HepG2 (cell line): ENCODE measurements around the gene PEAK1. TPM values are rescaled to one million over a fixed set of nuclear protein-coding genes. Genes with fewer than 3 reads are reported as not detected.

ENCODE experiments used
- ATAC-seq: fragments of 200-7000 bp; cut with Tn5 transposase; 3 replicates; pipeline ENCODE4 v1.9.1; 2020; ENCODE audit warnings: mild to moderate bottlenecking, moderate library complexity
- Bru-seq: library from RNA; stranded (reverse); fragments of 400-500 nt; gene quantifications from one replicate; lab custom pipeline; 2021; lab: Mats Ljungman, UMichigan
- BruChase-seq, 2 experiments: library from RNA; stranded (reverse); fragments of 400-500 nt; gene quantifications; one replicate each; lab custom pipeline; 2021; lab: Mats Ljungman, UMichigan
- BruUV-seq: library from RNA; stranded (reverse); fragments of 400-500 nt; replicated peaks from 2 replicates; lab custom pipeline; 2021; lab: Mats Ljungman, UMichigan
- CTCF ChIA-PET: fragments of 300-600 bp; formaldehyde crosslinking; extraction: SDS; loops from one replicate; lab custom pipeline; 2021; ENCODE audit warnings: low total read pairs, inconsistent platforms, low intra/inter-chr PET ratio; lab: Yijun Ruan, JAX
- POLR2A ChIA-PET: fragments of 350-600 bp; sonication (Branson Sonifier 250); formaldehyde crosslinking; loops from one replicate; lab custom pipeline; 2020; ENCODE audit warnings: antibody characterized with exemption, inconsistent platforms; lab: Yijun Ruan, JAX
- DNase-seq: peaks from one replicate; pipeline ENCODE4 v3.0.0-alpha.2; 2015; ENCODE audit warnings: low spot score
- FAIRE-seq: peaks from 3 replicates; lab custom pipeline; 2011; peaks lifted over from hg19 to GRCh38; lab: Jason Lieb, UNC
- H2AFZ ChIP-seq: one replicate; pipeline ENCODE4 v1.6.1; 2011; ENCODE audit warnings: low read length, inconsistent platforms
- H3K27ac ChIP-seq: fragments of 300-600 bp; 3 replicates; pipeline ENCODE4 v1.8.0; 2011; ENCODE audit warnings: mixed run types, mild to moderate bottlenecking, mixed read lengths, low read length, inconsistent platforms; ENCODE audit not compliant: insufficient read depth; ENCODE audit errors: extremely low read length
- H3K27me3 ChIP-seq, 2 experiments: fragments of 200-600 bp in 1 of 2; 2 replicates in 1 of 2; 3 replicates in 1 of 2; pipeline versions ENCODE4 v1.6.0 to v1.8.0; 2011; ENCODE audit warnings: low read length in 2 of 2, mild to moderate bottlenecking in 2 of 2, moderate library complexity in 2 of 2, inconsistent platforms in 1 of 2; ENCODE audit not compliant: insufficient read depth in 2 of 2, control insufficient read depth in 1 of 2
- H3K36me3 ChIP-seq, 2 experiments: fragments of 200-600 bp in 1 of 2; replicated peaks in 1 of 2; 2 replicates in 1 of 2; 3 replicates in 1 of 2; pipeline versions ENCODE4 v1.5.1 to v1.8.0; 2011; ENCODE audit warnings: low read length in 2 of 2, inconsistent platforms in 1 of 2; ENCODE audit not compliant: insufficient read depth in 2 of 2, control insufficient read depth in 1 of 2
- H3K4me1 ChIP-seq: 2 replicates; pipeline ENCODE4 v1.5.1; 2012; ENCODE audit warnings: low read length, inconsistent platforms; ENCODE audit not compliant: insufficient read depth
- H3K4me2 ChIP-seq: 2 replicates; pipeline ENCODE4 v1.6.0; 2011; ENCODE audit warnings: low read depth, low read length, inconsistent platforms
- H3K4me3 ChIP-seq, 3 experiments: fragments of 200-600 bp in 1 of 3; sonication (generic), shearing (Covaris generic) in 1 of 3; replicated peaks in 1 of 3; 2 replicates each; pipeline ENCODE4 v1.5.1; 2011 to 2016; ENCODE audit warnings: low read length in 3 of 3, inconsistent platforms in 2 of 3, low read depth in 2 of 3, mild to moderate bottlenecking in 2 of 3, control low read depth in 1 of 3, mixed read lengths in 1 of 3; ENCODE audit not compliant: insufficient read depth in 1 of 3
- H3K79me2 ChIP-seq: one replicate; pipeline ENCODE4 v1.6.1; 2011; ENCODE audit warnings: low read length, inconsistent platforms; ENCODE audit not compliant: insufficient read depth
- H3K9ac ChIP-seq: 2 replicates; pipeline ENCODE4 v1.6.0; 2011; ENCODE audit warnings: mild to moderate bottlenecking, low read depth, low read length, inconsistent platforms; ENCODE audit not compliant: insufficient read depth
- H3K9me3 ChIP-seq: 2 replicates; pipeline ENCODE4 v1.5.1; 2012; ENCODE audit warnings: mild to moderate bottlenecking, low read length
- H4K20me1 ChIP-seq: 2 replicates; pipeline ENCODE4 v1.6.0; 2011; ENCODE audit warnings: inconsistent platforms, mild to moderate bottlenecking, low read length, moderate library complexity; ENCODE audit not compliant: insufficient read depth
- FOXM1 ChIP-seq: sonication (generic); formaldehyde crosslinking; IDR thresholded peaks from 2 replicates; pipeline ENCODE4 v1.5.0; 2020; ENCODE audit warnings: missing genetic modification reagents
- HCFC1 ChIP-seq: fragments of 150-350 bp; IDR thresholded peaks from 2 replicates; pipeline ENCODE4 v1.6.1; 2014; ENCODE audit warnings: low read depth, low read length
- PHF8 ChIP-seq: sonication (generic); formaldehyde crosslinking; IDR thresholded peaks from 2 replicates; pipeline ENCODE4 v1.5.0; 2020; ENCODE audit warnings: missing genetic modification reagents
- UBTF ChIP-seq: sonication (generic); formaldehyde crosslinking; IDR thresholded peaks from 2 replicates; pipeline ENCODE4 v1.4.0; 2020; ENCODE audit warnings: mild to moderate bottlenecking, missing genetic modification reagents
- ZFX ChIP-seq: sonication (generic); formaldehyde crosslinking; IDR thresholded peaks from 2 replicates; pipeline ENCODE4 v1.4.0; 2020; ENCODE audit warnings: mild to moderate bottlenecking, low read depth, missing genetic modification reagents, moderate library complexity
- ZNF414 ChIP-seq: sonication (generic); formaldehyde crosslinking; IDR thresholded peaks from 2 replicates; pipeline ENCODE4 v1.5.0; 2020; ENCODE audit warnings: missing genetic modification reagents
- ZNF782 ChIP-seq: sonication (generic); formaldehyde crosslinking; IDR thresholded peaks from 2 replicates; pipeline ENCODE4 v1.4.0; 2020; ENCODE audit warnings: missing genetic modification reagents, mild to moderate bottlenecking, borderline replicate concordance
- whole genome bisulfite sequencing: methylation state at CpG from one replicate; pipeline ENCODE4 v1.1.6; 2017; ENCODE audit warnings: low lambda C conversion rate; 5-methylcytosine and 5-hydroxymethylcytosine counted together
- in situ Hi-C: cut with HindIII; loops from 2 replicates; pipeline ENCODE4 v1.10.0; 2017; ENCODE audit warnings: low pct_unique_long_range_greater_than_20kb; ENCODE audit not compliant: extremely low pct_ligation_motif_present
- intact Hi-C: fragments of 100-400 bp; cut with micrococcal nuclease; formaldehyde crosslinking; loops from one replicate; pipeline ENCODE4 v1.10.0; 2022; ENCODE audit not compliant: unreplicated experiment
- long read RNA-seq, 2 experiments: library from RNA in 1 of 2; library from polyadenylated mRNA in 1 of 2; stranded (forward) in 1 of 2; unstranded in 1 of 2; transcript quantifications; one replicate each; pipeline ENCODE4 v2.0.0, GENCODE V29; 2019 to 2022
- polyA minus RNA-seq, 3 experiments: library from RNA; depleted of rRNA, polyadenylated mRNA; stranded (reverse); fragments of >200 nt; gene quantifications; 2 replicates each; pipeline ENCODE4 v1.2.3, GENCODE V29; 2011; ENCODE audit warnings: low replicate concordance in 1 of 3
- polyA plus RNA-seq, 8 experiments: library from polyadenylated mRNA; depleted of rRNA in 3 of 8; stranded (reverse) in 7 of 8; unstranded in 1 of 8; fragments of >200 nt; fragmentation: Illumina TruSeq in 4 of 8; extraction: Trizol in 4 of 8; gene quantifications; 2 replicates each; pipeline versions ENCODE4 v1.2.1 to v1.2.3, GENCODE V29; 2011 to 2016; ENCODE audit warnings: low read depth in 4 of 8, missing spikeins in 1 of 8, mixed read lengths in 1 of 8; ENCODE audit not compliant: insufficient read depth in 1 of 8
- total RNA-seq, 5 experiments: library from RNA; depleted of rRNA; stranded (reverse); fragments of >200 nt; fragmentation: Illumina TruSeq; extraction: Trizol; gene quantifications; 2 replicates each; pipeline ENCODE4 v1.2.3, GENCODE V29; 2016; ENCODE audit warnings: low read depth in 1 of 5
- TF ChIP-seq, protein P1 (sequence below): sonication (generic); formaldehyde crosslinking; IDR thresholded peaks from 2 replicates; pipeline ENCODE4 v1.4.0; 2020; ENCODE audit warnings: missing genetic modification reagents

PEAK1 gene
- 6.0 and 12.5 TPM in 2 replicates for total RNA-seq (2016; rRNA removed; fragmentation: Illumina TruSeq; extraction: Trizol)
- total RNA-seq (2016; cell fraction: cytosol; rRNA removed; fragmentation: Illumina TruSeq; extraction: Trizol; ENCODE audit: low read depth): 17.0 and 22.1 TPM in 2 replicates
- total RNA-seq (2016; cell fraction: insoluble cytoplasmic fraction; rRNA removed; fragmentation: Illumina TruSeq; extraction: Trizol): 6.4 and 9.4 TPM in 2 replicates
- 10.5 and 10.6 TPM in 2 replicates for total RNA-seq (2016; cell fraction: membrane; rRNA removed; fragmentation: Illumina TruSeq; extraction: Trizol)
- total RNA-seq (2016; cell fraction: nucleus; rRNA removed; fragmentation: Illumina TruSeq; extraction: Trizol): 16.8 and 18.4 TPM in 2 replicates
- polyA plus RNA-seq (2011; rRNA removed): 6.6 and 6.8 TPM in 2 replicates
- 3.1 and 3.9 TPM in 2 replicates for polyA plus RNA-seq (2011; cell fraction: cytosol; rRNA removed)
- polyA plus RNA-seq (2011; cell fraction: nucleus; rRNA removed): 8.4 and 11.3 TPM in 2 replicates
- 7.0 and 8.8 TPM in 2 replicates for polyA plus RNA-seq (2012)
- polyA plus RNA-seq (2016; cell fraction: cytosol; fragmentation: Illumina TruSeq; extraction: Trizol; ENCODE audit: low read depth): 0.48 and 0.61 TPM in 2 replicates
- 3.3 and 4.2 TPM in 2 replicates for polyA plus RNA-seq (2016; cell fraction: insoluble cytoplasmic fraction; fragmentation: Illumina TruSeq; extraction: Trizol; ENCODE audit: low read depth)
- polyA plus RNA-seq (2016; cell fraction: membrane; fragmentation: Illumina TruSeq; extraction: Trizol; ENCODE audit: low read depth): 0.41 and 0.84 TPM in 2 replicates
- 16.4 and 16.7 TPM in 2 replicates for polyA plus RNA-seq (2016; cell fraction: nucleus; fragmentation: Illumina TruSeq; extraction: Trizol; ENCODE audit: insufficient read depth, low read depth)
- polyA minus RNA-seq (2011; rRNA and poly(A)+ RNA removed; ENCODE audit: low replicate concordance): 13.7 and 19.8 TPM in 2 replicates
- 10.9 and 16.0 TPM in 2 replicates for polyA minus RNA-seq (2011; cell fraction: cytosol; rRNA and poly(A)+ RNA removed)
- polyA minus RNA-seq (2011; cell fraction: nucleus; rRNA and poly(A)+ RNA removed): 35.5 and 39.5 TPM in 2 replicates
- percentile 71 among the genes with signal in this experiment for Bru-seq, nascent RNA
- percentile 70 among the genes with signal in this experiment for BruChase-seq, experiment 1, labeled RNA remaining after a 6-hour chase
- percentile 73 among the genes with signal in this experiment for BruChase-seq, experiment 2, labeled RNA remaining after a 2-hour chase
- long read RNA-seq, experiment 1, partial matches to known transcripts: 0 of 1 reads
- long read RNA-seq, experiment 1, other reads (novel, unspliced or antisense): 1 of 1 reads
- long read RNA-seq, experiment 2, partial matches to known transcripts: 0 of 19 reads
- long read RNA-seq, experiment 2, other reads (novel, unspliced or antisense): 19 of 19 reads

DNA sequence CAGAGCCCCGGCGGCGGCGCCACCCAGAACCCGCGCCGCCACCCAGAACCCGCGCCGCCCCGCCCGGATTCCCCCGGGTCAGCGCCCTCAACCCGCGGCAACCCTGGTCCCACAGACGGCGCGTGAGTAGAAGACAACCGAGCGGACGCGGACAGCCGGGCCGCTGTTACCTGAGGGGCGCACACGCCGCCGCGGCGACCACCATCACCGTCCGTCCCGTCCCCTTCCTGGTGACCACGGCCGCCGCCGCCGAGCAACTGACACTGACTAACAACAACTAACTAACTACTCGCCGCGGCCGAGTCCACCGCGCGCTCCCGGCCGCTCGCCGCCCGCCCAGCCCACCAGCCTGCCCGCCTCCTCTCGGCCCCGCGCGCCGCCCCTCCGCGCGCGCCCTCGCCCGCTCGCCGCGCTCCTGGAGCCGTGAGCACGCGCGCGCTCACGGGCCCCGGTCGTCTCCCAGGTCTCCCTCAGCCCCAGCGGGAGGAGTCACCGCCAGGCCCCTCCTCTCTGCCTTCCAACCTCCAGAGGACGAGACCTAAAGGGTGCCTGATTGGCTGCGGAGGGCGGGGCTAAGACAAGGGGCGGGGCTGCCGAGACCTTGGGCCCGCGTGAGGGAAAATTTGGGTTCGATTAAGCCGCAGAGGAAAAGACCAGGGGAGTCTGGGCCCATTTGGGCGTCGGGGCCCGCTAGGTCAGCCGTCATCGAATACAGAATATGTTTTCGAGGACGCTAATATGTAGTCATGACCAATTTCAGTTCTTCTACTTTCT lies at the start of gene PEAK1:
Gene PEAK1 (minus strand): TSS at position 269 of the 774 bp plus-strand sequence. CDS start 238,178 bp downstream, outside the sequence.
- H3K27me3 ChIP-seq: no peaks in the 10 kb centered on the region; a peak in 2 of 5 replicates
- DNase-seq (peak; percentile 97), ATAC-seq (peak; percentile 94), FAIRE-seq (peak; percentile 28)
- peaks cover 9% of the 10 kb centered on the region; the same call in 1 of the 2 replicates for H4K20me1 ChIP-seq
- peak within 1 kb of the TSS; percentile 90 for H3K27ac ChIP-seq
- in situ Hi-C loops: no loop called here
- intact Hi-C loops: no loop called here
- H3K36me3 ChIP-seq: no peaks in the 10 kb centered on the region
- peak within 1 kb of the TSS; percentile 94 for H2AFZ ChIP-seq
- ChIA-PET POLR2A (interaction anchor here (1.0 kb wide), 1 partner anchor 17 kb away, joined by 4 read pairs; no protein-coding TSS in a partner anchor), CTCF (no interaction called here)
- H3K9me3 ChIP-seq: no peaks in the 10 kb centered on the region
- H3K79me2 ChIP-seq: peaks cover 80% of the 10 kb centered on the region
- H3K4me2 ChIP-seq: peak within 1 kb of the TSS; percentile 84
- peaks cover 64% of the 10 kb centered on the region for H3K4me1 ChIP-seq
- H3K9ac ChIP-seq: peak within 1 kb of the TSS; percentile 89
- no TSS peak for BruUV-seq
- WGBS: 0% methylated on average over 15 of the region's 92 CpGs
- H3K4me3 ChIP-seq: peak within 1 kb of the TSS; percentile 87 to 95 (median 95)
- no peak for TF ChIP-seq HCFC1
- TF ChIP-seq ZNF414: 0 out of 2 replicates have a peak, but pooled peaks have one; percentile 24
- TF ChIP-seq UBTF (CRISPR knock-in tag): peak; percentile 48; the same call in 1 of the 2 replicates
- peak; percentile 80; the same call in 1 of the 2 replicates for TF ChIP-seq ZFX (CRISPR knock-in tag)
- TF ChIP-seq, protein P1, sequence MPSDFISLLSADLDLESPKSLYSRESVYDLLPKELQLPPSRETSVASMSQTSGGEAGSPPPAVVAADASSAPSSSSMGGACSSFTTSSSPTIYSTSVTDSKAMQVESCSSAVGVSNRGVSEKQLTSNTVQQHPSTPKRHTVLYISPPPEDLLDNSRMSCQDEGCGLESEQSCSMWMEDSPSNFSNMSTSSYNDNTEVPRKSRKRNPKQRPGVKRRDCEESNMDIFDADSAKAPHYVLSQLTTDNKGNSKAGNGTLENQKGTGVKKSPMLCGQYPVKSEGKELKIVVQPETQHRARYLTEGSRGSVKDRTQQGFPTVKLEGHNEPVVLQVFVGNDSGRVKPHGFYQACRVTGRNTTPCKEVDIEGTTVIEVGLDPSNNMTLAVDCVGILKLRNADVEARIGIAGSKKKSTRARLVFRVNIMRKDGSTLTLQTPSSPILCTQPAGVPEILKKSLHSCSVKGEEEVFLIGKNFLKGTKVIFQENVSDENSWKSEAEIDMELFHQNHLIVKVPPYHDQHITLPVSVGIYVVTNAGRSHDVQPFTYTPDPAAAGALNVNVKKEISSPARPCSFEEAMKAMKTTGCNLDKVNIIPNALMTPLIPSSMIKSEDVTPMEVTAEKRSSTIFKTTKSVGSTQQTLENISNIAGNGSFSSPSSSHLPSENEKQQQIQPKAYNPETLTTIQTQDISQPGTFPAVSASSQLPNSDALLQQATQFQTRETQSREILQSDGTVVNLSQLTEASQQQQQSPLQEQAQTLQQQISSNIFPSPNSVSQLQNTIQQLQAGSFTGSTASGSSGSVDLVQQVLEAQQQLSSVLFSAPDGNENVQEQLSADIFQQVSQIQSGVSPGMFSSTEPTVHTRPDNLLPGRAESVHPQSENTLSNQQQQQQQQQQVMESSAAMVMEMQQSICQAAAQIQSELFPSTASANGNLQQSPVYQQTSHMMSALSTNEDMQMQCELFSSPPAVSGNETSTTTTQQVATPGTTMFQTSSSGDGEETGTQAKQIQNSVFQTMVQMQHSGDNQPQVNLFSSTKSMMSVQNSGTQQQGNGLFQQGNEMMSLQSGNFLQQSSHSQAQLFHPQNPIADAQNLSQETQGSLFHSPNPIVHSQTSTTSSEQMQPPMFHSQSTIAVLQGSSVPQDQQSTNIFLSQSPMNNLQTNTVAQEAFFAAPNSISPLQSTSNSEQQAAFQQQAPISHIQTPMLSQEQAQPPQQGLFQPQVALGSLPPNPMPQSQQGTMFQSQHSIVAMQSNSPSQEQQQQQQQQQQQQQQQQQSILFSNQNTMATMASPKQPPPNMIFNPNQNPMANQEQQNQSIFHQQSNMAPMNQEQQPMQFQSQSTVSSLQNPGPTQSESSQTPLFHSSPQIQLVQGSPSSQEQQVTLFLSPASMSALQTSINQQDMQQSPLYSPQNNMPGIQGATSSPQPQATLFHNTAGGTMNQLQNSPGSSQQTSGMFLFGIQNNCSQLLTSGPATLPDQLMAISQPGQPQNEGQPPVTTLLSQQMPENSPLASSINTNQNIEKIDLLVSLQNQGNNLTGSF: 0 out of 2 replicates have a peak, but pooled peaks have one; percentile 14
- TF ChIP-seq PHF8 (CRISPR knock-in tag): peak; percentile 67
- no peak for TF ChIP-seq FOXM1
- TF ChIP-seq ZNF782 (CRISPR knock-in tag): peak; percentile 21; the same call in 1 of the 2 replicates
